Measurements from ENCODE around the gene ZAR1. TPM values are rescaled to one million over a fixed set of nuclear protein-coding genes. Genes with fewer than 3 reads are reported as not detected.
A peak's percentile ranks its signal among the peaks of the same experiment; 100 is the strongest.

The ZAR1 gene
- total RNA-seq, 3 donors from 2014 or later = not detected

GRCh38 chr4:48475770-48476169 is 14.3 kb upstream of the ZAR1 start:
- Mint-ChIP-seq H3K27me3 (ENCODE audit: low read depth) (peaks cover 23% of the 10 kb centered on the region), H3K9me3 (no peaks in the 10 kb centered on the region), H3K4me3 (no peak overlapping the region), H3K4me1 (ENCODE audit: low read depth) (no peaks in the 10 kb centered on the region), H3K36me3 (ENCODE audit: insufficient read depth) (no peaks in the 10 kb centered on the region)
- ATAC-seq (no peak), DNase-seq (no peak)

- no peak for ATAC-seq
- no peaks in the 10 kb centered on the region for H3K9me3 Mint-ChIP-seq
- no peak overlapping the region for H3K4me3 Mint-ChIP-seq
- peaks cover 41% of the 10 kb centered on the region for H3K27me3 Mint-ChIP-seq (ENCODE audit: low read depth)
- no peak for DNase-seq
- peaks cover 6% of the 10 kb centered on the region for H3K4me1 Mint-ChIP-seq (ENCODE audit: low read depth)
- H3K36me3 Mint-ChIP-seq (ENCODE audit: insufficient read depth) = no peaks in the 10 kb centered on the region
Observed at GRCh38 chr4:48478273-48478672, 11.8 kb upstream of the ZAR1 start.

- ATAC-seq (no peak), DNase-seq (no peak)
- Mint-ChIP-seq H3K4me1 (ENCODE audit: low read depth) (peaks cover 18% of the 10 kb centered on the region), H3K9me3 (no peaks in the 10 kb centered on the region), H3K36me3 (ENCODE audit: insufficient read depth) (no peaks in the 10 kb centered on the region), H3K4me3 (no peak overlapping the region), H3K27me3 (ENCODE audit: low read depth) (peaks cover 51% of the 10 kb centered on the region)
Observed at GRCh38 chr4:48481581-48481980, 8.5 kb upstream of the ZAR1 start.

GRCh38 chr4:48483006-48483776 is 6.9 kb upstream of the ZAR1 start, which contains the start of gene SLC10A4:
SLC10A4 (plus strand) TSS chr4:48483343; CDS start chr4:48483562, 219 bp downstream.
- peaks cover 59% of the 10 kb centered on the region for H3K27me3 Mint-ChIP-seq (ENCODE audit: low read depth)
- H3K4me3 Mint-ChIP-seq = peak within 1 kb of the TSS; percentile 65
- no peaks in the 10 kb centered on the region for H3K36me3 Mint-ChIP-seq (ENCODE audit: insufficient read depth)
- no peaks in the 10 kb centered on the region for H3K9me3 Mint-ChIP-seq
- peak; percentile 63 to 67 for ATAC-seq
- no peak for DNase-seq
- peaks cover 18% of the 10 kb centered on the region for H3K4me1 Mint-ChIP-seq (ENCODE audit: low read depth)

GRCh38 chr4:48483777-48484493 is 6.1 kb upstream of the ZAR1 start:
- peaks cover 63% of the 10 kb centered on the region for H3K27me3 Mint-ChIP-seq (ENCODE audit: low read depth)
- peak overlapping the region; percentile 65 for H3K4me3 Mint-ChIP-seq
- peak; percentile 58 to 60 for ATAC-seq
- no peaks in the 10 kb centered on the region for H3K9me3 Mint-ChIP-seq
- no peak for DNase-seq
- peaks cover 18% of the 10 kb centered on the region for H3K4me1 Mint-ChIP-seq (ENCODE audit: low read depth)
- H3K36me3 Mint-ChIP-seq (ENCODE audit: insufficient read depth) = no peaks in the 10 kb centered on the region

- Mint-ChIP-seq H3K27me3 (ENCODE audit: low read depth) (peaks cover 70% of the 10 kb centered on the region), H3K36me3 (ENCODE audit: insufficient read depth) (no peaks in the 10 kb centered on the region), H3K4me3 (peak overlapping the region; percentile 65), H3K9me3 (no peaks in the 10 kb centered on the region), H3K4me1 (ENCODE audit: low read depth) (peaks cover 18% of the 10 kb centered on the region)
- DNase-seq = no peak
- no peak for ATAC-seq
Observed at GRCh38 chr4:48484494-48485168, 5.4 kb upstream of the ZAR1 start.

GRCh38 chr4:48489683-48490011 is 405 bp upstream of the ZAR1 start:
- DNase-seq = no peak
- Mint-ChIP-seq H3K4me3 (no peak overlapping the region), H3K9me3 (no peaks in the 10 kb centered on the region), H3K27me3 (ENCODE audit: low read depth) (peaks cover 50% of the 10 kb centered on the region), H3K36me3 (ENCODE audit: insufficient read depth) (no peaks in the 10 kb centered on the region), H3K4me1 (ENCODE audit: low read depth) (peaks cover 4% of the 10 kb centered on the region)
- ATAC-seq = no peak

GRCh38 chr4:48490680-48491513 is 845 bp downstream of the ZAR1 start:
- Mint-ChIP-seq H3K27me3 (ENCODE audit: low read depth) (peaks cover 44% of the 10 kb centered on the region), H3K4me3 (no peak overlapping the region), H3K9me3 (no peaks in the 10 kb centered on the region), H3K36me3 (ENCODE audit: insufficient read depth) (no peaks in the 10 kb centered on the region), H3K4me1 (ENCODE audit: low read depth) (no peaks in the 10 kb centered on the region)
- no peak for DNase-seq
- ATAC-seq = peak in 1 of 2 donors; percentile 31

- Mint-ChIP-seq H3K9me3 (no peaks in the 10 kb centered on the region), H3K27me3 (ENCODE audit: low read depth) (peaks cover 42% of the 10 kb centered on the region), H3K36me3 (ENCODE audit: insufficient read depth) (no peaks in the 10 kb centered on the region), H3K4me3 (no peak overlapping the region), H3K4me1 (ENCODE audit: low read depth) (no peaks in the 10 kb centered on the region)
- DNase-seq = no peak
- ATAC-seq = no peak
Observed at GRCh38 chr4:48491514-48492176, 1.6 kb downstream of the ZAR1 start.

- H3K4me3 Mint-ChIP-seq = no peak overlapping the region
- DNase-seq (no peak), ATAC-seq (no peak)
- H3K36me3 Mint-ChIP-seq (ENCODE audit: insufficient read depth) = no peaks in the 10 kb centered on the region
- H3K4me1 Mint-ChIP-seq (ENCODE audit: low read depth) = no peaks in the 10 kb centered on the region
- no peaks in the 10 kb centered on the region for H3K9me3 Mint-ChIP-seq
- peaks cover 26% of the 10 kb centered on the region for H3K27me3 Mint-ChIP-seq (ENCODE audit: low read depth)
Observed at GRCh38 chr4:48493452-48494100, 3.5 kb downstream of the ZAR1 start.

GRCh38 chr4:48495941-48496340 is 5.9 kb downstream of the ZAR1 start:
- Mint-ChIP-seq H3K36me3 (ENCODE audit: insufficient read depth) (peaks cover 9% of the 10 kb centered on the region), H3K4me1 (ENCODE audit: low read depth) (peaks cover 9% of the 10 kb centered on the region), H3K27me3 (ENCODE audit: low read depth) (peaks cover 13% of the 10 kb centered on the region), H3K4me3 (no peak overlapping the region), H3K9me3 (no peaks in the 10 kb centered on the region)
- no peak for ATAC-seq
- DNase-seq = no peak

- peaks cover 14% of the 10 kb centered on the region for H3K36me3 Mint-ChIP-seq (ENCODE audit: insufficient read depth)
- H3K4me1 Mint-ChIP-seq (ENCODE audit: low read depth) = peaks cover 9% of the 10 kb centered on the region
- DNase-seq (no peak), ATAC-seq (no peak)
- H3K27me3 Mint-ChIP-seq (ENCODE audit: low read depth) = no peaks in the 10 kb centered on the region
- H3K4me3 Mint-ChIP-seq = no peak overlapping the region
- no peaks in the 10 kb centered on the region for H3K9me3 Mint-ChIP-seq
Observed at GRCh38 chr4:48498895-48499294, 8.8 kb downstream of the ZAR1 start.

- H3K36me3 Mint-ChIP-seq (ENCODE audit: insufficient read depth) = peaks cover 14% of the 10 kb centered on the region
Observed at GRCh38 chr4:48499551-48500066, 9.6 kb downstream of the ZAR1 start.

More at GRCh38 chr4:48499551-48500066, 9.6 kb downstream of the ZAR1 start:
- H3K27me3 Mint-ChIP-seq (ENCODE audit: low read depth) = no peaks in the 10 kb centered on the region
- no peak overlapping the region for H3K4me3 Mint-ChIP-seq
- H3K9me3 Mint-ChIP-seq = no peaks in the 10 kb centered on the region
- ATAC-seq (peak; percentile 62 to 65), DNase-seq (no peak)
- H3K4me1 Mint-ChIP-seq (ENCODE audit: low read depth) = peaks cover 9% of the 10 kb centered on the region

Measured in activated T-cell treated with anti-CD3 and anti-CD28 coated beads, Interleukin-2, amount 50 U/mL, for 4 hours (primary cell).